ENCODE measurements around the gene LIG1.

LIG1 gene

DNA sequence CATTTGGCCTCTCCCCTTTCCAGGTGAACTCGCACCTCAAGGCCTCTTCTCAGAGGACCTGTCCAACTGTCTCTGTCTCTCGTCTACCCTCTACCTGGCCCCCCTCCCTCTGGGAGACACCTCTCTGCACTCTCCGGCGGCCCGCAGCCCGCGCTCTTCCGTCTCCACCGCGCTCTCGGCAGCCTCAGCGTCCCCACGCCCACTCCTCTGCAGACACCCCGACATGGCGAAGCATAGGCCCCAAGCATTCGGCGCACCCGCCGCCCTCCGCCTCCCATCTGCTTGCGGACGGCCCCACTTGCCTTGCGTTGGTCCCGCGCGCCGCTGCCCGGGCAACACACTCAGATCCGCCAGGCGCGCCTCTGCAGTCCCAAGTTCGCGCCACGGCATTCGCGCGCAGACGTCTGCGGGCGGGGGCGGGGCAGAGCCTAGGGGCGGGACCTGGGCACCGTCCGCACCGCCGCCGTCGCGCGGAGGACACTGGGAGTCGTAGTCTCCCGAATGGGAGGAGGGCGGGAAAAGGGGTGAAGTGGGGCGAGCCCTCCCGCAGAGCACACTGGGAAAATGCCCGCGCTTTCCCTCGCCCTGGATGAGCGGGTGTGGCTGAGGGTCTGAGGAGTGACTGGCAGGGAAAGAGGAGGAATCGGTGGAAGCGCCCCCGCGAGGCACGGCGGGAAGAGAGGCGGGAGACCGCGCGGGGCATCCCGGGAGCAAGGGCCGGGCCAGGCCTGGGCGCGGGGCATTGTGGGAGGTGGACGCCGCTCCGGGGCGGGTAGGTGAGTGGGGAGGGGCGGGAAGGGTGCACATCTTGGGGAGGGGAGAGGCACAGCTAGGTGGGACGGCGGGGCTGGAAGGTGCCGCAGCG lies at the start of gene LIG1, which contains the start of gene ZSWIM9:
TSS of gene LIG1 (minus strand) at position 406 of the 865 bp plus-strand sequence. CDS start 4,778 bp downstream, outside the sequence.
TSS of gene ZSWIM9 (plus strand) at position 742 of the 865 bp plus-strand sequence. CDS start 1,123 bp downstream, outside the sequence.
- TF ChIP-seq, protein P1, sequence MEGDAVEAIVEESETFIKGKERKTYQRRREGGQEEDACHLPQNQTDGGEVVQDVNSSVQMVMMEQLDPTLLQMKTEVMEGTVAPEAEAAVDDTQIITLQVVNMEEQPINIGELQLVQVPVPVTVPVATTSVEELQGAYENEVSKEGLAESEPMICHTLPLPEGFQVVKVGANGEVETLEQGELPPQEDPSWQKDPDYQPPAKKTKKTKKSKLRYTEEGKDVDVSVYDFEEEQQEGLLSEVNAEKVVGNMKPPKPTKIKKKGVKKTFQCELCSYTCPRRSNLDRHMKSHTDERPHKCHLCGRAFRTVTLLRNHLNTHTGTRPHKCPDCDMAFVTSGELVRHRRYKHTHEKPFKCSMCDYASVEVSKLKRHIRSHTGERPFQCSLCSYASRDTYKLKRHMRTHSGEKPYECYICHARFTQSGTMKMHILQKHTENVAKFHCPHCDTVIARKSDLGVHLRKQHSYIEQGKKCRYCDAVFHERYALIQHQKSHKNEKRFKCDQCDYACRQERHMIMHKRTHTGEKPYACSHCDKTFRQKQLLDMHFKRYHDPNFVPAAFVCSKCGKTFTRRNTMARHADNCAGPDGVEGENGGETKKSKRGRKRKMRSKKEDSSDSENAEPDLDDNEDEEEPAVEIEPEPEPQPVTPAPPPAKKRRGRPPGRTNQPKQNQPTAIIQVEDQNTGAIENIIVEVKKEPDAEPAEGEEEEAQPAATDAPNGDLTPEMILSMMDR (conservative IDR thresholded peaks at IDR 0.05) = no peak; the same call in 1 of the 2 replicates
- H3K27ac ChIP-seq = peak within 1 kb of the TSS; percentile 96

DNA sequence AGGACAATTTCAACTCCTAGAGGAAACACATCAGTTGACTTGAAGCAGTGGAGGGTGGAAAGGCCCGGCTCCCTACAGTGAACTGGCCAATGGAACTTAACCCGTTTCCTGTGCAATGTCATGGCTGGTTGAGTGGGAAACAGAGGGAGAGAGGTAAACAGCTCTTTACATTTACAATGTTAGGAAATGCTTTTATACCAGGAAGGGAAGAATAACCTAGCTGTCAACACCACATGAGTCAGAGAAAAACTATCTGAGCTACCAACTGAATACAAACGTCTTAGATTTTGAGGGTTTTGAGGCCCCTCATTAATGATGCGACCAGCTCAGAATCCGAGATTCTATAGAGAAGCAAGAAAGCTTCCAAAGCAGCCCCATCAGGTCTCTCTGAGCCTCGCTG lies 48.9 kb upstream of the LIG1 start:
- H3K27ac ChIP-seq = no peak overlapping the region

DNA sequence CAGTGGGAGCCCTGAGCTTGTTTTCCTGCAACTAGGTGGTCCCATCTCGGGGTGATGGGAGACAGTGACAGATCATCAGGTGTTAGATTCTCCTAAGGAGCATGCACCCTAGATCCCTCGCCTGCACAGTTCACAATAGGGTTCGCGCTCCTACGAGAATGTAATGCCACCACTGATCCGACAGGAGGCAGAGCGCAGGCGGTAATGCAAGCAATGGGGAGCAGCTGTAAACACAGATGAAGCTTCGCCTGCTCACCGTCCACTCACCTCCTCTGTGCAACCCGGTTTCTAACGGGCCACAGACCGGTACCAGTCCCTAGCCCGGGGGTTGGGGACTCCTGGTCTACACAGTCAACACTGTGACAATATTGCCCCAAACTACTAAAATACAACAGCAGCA lies 46.8 kb upstream of the LIG1 start:
- H3K27ac ChIP-seq = no peak overlapping the region

More for the DNA sequence above, 48.9 kb upstream of the LIG1 start:
- TF ChIP-seq, protein P1 (conservative IDR thresholded peaks at IDR 0.05) = no peak

DNA sequence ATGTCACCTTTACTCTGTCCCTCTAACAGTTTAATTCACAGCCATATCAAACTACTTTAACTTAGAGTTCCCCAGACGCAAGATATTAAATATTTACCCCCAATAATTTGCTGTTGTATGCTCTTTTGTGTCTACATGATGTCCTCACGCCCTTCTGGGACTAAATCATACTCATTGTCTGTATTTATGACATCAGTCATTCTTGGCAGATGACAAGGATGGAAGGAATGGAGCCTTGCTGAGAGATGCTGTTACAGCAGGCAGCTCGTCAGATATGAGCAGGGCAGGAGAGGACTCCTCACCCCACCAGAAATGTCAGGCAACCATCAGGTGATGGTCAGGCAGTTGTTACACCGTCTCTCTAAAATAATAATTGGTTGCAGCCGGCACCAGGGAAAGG lies 43.8 kb upstream of the LIG1 start:
- TF ChIP-seq, protein P1 (conservative IDR thresholded peaks at IDR 0.05) = no peak
- H3K27ac ChIP-seq = no peak overlapping the region

More for the DNA sequence above, 46.8 kb upstream of the LIG1 start:
- TF ChIP-seq, protein P1 (conservative IDR thresholded peaks at IDR 0.05) = no peak

DNA sequence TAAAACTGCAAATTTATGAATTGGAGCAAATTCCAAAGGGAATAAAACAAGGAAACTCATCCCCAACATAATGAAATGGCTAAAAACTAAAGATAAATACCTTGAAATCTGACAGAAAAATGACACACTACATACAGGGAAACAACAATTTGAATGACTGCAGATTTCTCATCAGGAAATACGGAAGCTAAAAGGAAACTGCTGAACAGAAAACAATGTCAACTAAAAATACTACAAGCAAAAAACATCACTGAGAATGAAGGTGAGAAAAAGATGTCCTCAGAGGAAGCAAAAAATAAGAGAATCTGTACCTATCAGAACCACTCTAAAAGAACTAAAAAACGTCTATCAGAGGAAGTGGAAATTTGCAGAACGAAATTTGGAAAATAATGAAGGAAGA lies 39.9 kb upstream of the LIG1 start:
- no peak overlapping the region for H3K27ac ChIP-seq
- TF ChIP-seq, protein P1 (conservative IDR thresholded peaks at IDR 0.05) = no peak

DNA sequence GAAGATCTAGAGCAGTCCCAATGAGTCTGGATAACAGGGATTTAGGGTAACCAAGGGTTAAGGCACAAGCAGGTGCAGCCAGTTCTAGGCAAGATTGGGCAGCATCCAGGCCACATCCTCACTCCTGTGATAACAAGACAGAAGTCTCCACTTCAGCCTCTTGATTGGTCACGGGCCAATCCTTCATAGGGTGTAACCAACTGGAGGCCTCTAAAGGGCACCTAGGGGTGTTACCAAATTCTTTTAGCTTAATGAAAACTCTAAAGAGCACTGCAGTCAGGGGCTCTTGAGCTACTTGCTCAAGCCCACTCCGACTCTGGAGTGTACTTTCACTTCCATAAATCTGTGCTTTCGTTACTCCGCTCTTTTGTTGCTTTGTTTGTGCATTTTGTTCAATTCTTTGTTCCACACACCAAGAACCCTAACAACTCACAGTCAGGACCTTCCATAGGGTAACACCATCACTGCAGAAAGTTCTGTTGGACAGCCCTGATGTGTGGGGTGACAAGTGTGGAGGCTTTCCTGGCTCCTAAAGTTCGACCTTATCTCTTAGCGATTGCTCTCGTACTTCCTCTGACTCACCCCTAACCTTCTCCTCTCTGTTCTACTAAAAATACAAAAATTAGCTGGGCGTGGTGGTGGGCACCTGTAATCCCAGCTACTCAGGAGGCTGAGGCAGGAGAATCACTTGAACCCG lies 36.4 kb upstream of the LIG1 start:
- no peak overlapping the region for H3K27ac ChIP-seq
- TF ChIP-seq, protein P1 (conservative IDR thresholded peaks at IDR 0.05) = no peak

Measured in VCaP (cell line).